ENCODE data around the gene FBF1. TPM values are rescaled to one million over a fixed set of nuclear protein-coding genes. Genes with fewer than 3 reads are reported as not detected.
"Not testable (repeated sequence)": the region's sequence is repeated elsewhere in the genome, so short reads cannot be mapped to it uniquely, and the experiment has no call there.

The FBF1 gene
- polyA plus RNA-seq, 1 donor from 2014 or later: 13.5 TPM

DNA sequence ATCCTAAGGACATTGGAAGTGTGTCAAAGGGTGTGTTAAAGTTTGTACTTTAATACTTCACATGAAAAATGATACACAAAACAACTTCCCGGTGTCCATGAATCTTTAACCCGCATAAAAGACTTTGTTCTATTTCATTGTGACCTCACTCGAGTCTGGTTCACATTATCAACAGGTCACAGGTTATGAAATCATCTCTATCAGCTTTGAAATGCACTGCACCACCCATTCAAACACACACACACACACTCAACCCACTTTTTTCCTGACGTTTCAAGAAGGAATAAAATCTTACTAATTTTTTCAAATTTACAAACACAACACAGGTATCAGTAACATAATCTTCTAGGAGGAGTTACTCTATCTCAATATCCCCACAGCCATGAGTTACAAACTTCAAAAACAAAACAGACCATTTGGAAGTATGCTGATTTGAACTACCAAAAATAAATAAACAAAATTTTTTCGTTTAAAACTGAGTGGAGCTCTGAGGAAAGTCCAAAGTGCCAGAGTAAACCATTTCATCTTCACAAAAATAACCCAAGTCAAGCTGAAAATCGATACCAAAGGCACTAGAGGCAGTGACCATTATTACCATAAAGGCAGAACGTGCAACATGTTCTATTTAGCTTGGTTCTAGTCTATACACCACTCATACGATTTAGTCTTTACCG, 35.5 kb upstream of the FBF1 start:
- H3K4me3 ChIP-seq (ENCODE audit: low read length): peak overlapping the region; percentile 50
- no peaks in the 10 kb centered on the region for H3K9me2 ChIP-seq (ENCODE audit: insufficient read depth, low read length)
- H3K36me3 ChIP-seq (ENCODE audit: insufficient read depth, low read length): peaks cover 5% of the 10 kb centered on the region
- H3K9me3 ChIP-seq (ENCODE audit: low read length): no peaks in the 10 kb centered on the region
- peaks cover 3% of the 10 kb centered on the region for H3F3A ChIP-seq (ENCODE audit: insufficient read depth, low read length, poor library complexity, severe bottlenecking)
- H3K9ac ChIP-seq (ENCODE audit: low read length): no peak overlapping the region
- no peaks in the 10 kb centered on the region for H3K27me3 ChIP-seq (ENCODE audit: insufficient read depth, low read depth, low read length)
- H4K20me1 ChIP-seq (ENCODE audit: insufficient read depth): no peaks in the 10 kb centered on the region
- no peak overlapping the region for H3K4me2 ChIP-seq (ENCODE audit: low read length)
- TF ChIP-seq, protein P1, sequence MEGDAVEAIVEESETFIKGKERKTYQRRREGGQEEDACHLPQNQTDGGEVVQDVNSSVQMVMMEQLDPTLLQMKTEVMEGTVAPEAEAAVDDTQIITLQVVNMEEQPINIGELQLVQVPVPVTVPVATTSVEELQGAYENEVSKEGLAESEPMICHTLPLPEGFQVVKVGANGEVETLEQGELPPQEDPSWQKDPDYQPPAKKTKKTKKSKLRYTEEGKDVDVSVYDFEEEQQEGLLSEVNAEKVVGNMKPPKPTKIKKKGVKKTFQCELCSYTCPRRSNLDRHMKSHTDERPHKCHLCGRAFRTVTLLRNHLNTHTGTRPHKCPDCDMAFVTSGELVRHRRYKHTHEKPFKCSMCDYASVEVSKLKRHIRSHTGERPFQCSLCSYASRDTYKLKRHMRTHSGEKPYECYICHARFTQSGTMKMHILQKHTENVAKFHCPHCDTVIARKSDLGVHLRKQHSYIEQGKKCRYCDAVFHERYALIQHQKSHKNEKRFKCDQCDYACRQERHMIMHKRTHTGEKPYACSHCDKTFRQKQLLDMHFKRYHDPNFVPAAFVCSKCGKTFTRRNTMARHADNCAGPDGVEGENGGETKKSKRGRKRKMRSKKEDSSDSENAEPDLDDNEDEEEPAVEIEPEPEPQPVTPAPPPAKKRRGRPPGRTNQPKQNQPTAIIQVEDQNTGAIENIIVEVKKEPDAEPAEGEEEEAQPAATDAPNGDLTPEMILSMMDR (IDR thresholded peaks at IDR 0.05; ENCODE audit: poor library complexity, severe bottlenecking): no peak
- no peak for TF ChIP-seq EZH2 (IDR thresholded peaks at IDR 0.05; ENCODE audit: borderline replicate concordance, insufficient read depth, low read length, poor library complexity, severe bottlenecking)
- no peak for TF ChIP-seq TAF1 (IDR thresholded peaks at IDR 0.05; ENCODE audit: low read depth)
- no peak for TF ChIP-seq SMC3 (conservative IDR thresholded peaks at IDR 0.05; ENCODE audit: poor library complexity)
- TF ChIP-seq POLR2AphosphoS5 (IDR thresholded peaks at IDR 0.05): no peak
- no peak for TF ChIP-seq EP300 (conservative IDR thresholded peaks at IDR 0.05; ENCODE audit: poor library complexity, severe bottlenecking)
- TF ChIP-seq MXI1 (conservative IDR thresholded peaks at IDR 0.05; ENCODE audit: poor library complexity, severe bottlenecking): no peak
- TF ChIP-seq RAD21 (conservative IDR thresholded peaks at IDR 0.05): no peak
- TF ChIP-seq REST (IDR thresholded peaks at IDR 0.05; ENCODE audit: borderline replicate concordance): no peak
- H3K79me2 ChIP-seq (replicated peaks; ENCODE audit: insufficient read depth, low read length): peaks cover 46% of the 10 kb centered on the region
- H3K27ac ChIP-seq (ENCODE audit: low read length): no peak overlapping the region
- no peak overlapping the region for H2AFZ ChIP-seq (ENCODE audit: low read depth, low read length)

DNA sequence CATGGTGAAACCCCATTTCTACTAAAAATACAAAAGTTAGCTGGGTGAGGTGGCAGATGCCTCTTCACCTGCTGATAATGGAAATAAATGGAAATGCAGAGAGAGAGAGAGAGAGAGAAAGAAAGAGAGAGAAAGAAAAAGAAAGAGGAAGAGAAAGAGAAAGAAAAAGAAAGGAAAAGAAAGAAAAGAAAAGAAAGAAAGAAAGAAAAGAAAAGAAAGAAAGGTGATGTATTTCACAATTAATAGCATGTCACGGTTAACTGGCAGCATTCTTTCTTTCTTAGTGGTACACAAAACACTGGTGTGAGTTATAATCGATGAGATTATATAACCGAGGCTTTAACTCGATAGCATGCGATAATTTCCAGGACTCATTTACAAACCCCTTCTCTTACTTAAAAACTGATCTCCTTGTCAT, 34.9 kb upstream of the FBF1 start:
- Histone ChIP-seq H3K36me3 (ENCODE audit: insufficient read depth, low read length) (peaks cover 5% of the 10 kb centered on the region), H3K9me2 (ENCODE audit: insufficient read depth, low read length) (no peaks in the 10 kb centered on the region), H3K27ac (ENCODE audit: low read length) (no peak overlapping the region), H3K4me2 (ENCODE audit: low read length) (no peak overlapping the region), H3K9me3 (ENCODE audit: low read length) (no peaks in the 10 kb centered on the region), H3K79me2 (replicated peaks; ENCODE audit: insufficient read depth, low read length) (peaks cover 45% of the 10 kb centered on the region), H3K9ac (ENCODE audit: low read length) (no peak overlapping the region), H3K4me3 (ENCODE audit: low read length) (peak overlapping the region; percentile 50), H3F3A (ENCODE audit: insufficient read depth, low read length, poor library complexity, severe bottlenecking) (peaks cover 3% of the 10 kb centered on the region), H4K20me1 (ENCODE audit: insufficient read depth) (no peaks in the 10 kb centered on the region), H3K27me3 (ENCODE audit: insufficient read depth, low read depth, low read length) (no peaks in the 10 kb centered on the region), H2AFZ (ENCODE audit: low read depth, low read length) (no peak overlapping the region)
- no peak for TF ChIP-seq SMC3 (conservative IDR thresholded peaks at IDR 0.05; ENCODE audit: poor library complexity)

GRCh38 chr17:75975187-75975586, 34.3 kb upstream of the FBF1 start:
- not testable (repeated sequence) for H3K4me3 ChIP-seq (ENCODE audit: low read length); H3K9me2 ChIP-seq (ENCODE audit: insufficient read depth, low read length); H3F3A ChIP-seq (ENCODE audit: insufficient read depth, low read length, poor library complexity, severe bottlenecking); H4K20me1 ChIP-seq (ENCODE audit: insufficient read depth); H3K27ac ChIP-seq (ENCODE audit: low read length); H3K9ac ChIP-seq (ENCODE audit: low read length); H3K36me3 ChIP-seq (ENCODE audit: insufficient read depth, low read length); H2AFZ ChIP-seq (ENCODE audit: low read depth, low read length); H3K9me3 ChIP-seq (ENCODE audit: low read length); H3K27me3 ChIP-seq (ENCODE audit: insufficient read depth, low read depth, low read length); H3K4me2 ChIP-seq (ENCODE audit: low read length)
- H3K79me2 ChIP-seq (replicated peaks; ENCODE audit: insufficient read depth, low read length): peaks cover 40% of the 10 kb centered on the region
